GM21825 (cell line): ENCODE results near the gene LIF.
A peak's percentile ranks its signal among the peaks of the same experiment; 100 is the strongest.
"Not testable (repeated sequence)": the region's sequence is repeated elsewhere in the genome, so short reads cannot be mapped to it uniquely, and the experiment has no call there.

Experiments
- ATAC-seq: cut with Tn5 transposase; IDR thresholded peaks from one replicate; pipeline ENCODE4 v1.9.1; 2021; ENCODE audit warnings: mild to moderate bottlenecking, moderate library complexity; ENCODE audit not compliant: unreplicated experiment

Gene LIF

DNA sequence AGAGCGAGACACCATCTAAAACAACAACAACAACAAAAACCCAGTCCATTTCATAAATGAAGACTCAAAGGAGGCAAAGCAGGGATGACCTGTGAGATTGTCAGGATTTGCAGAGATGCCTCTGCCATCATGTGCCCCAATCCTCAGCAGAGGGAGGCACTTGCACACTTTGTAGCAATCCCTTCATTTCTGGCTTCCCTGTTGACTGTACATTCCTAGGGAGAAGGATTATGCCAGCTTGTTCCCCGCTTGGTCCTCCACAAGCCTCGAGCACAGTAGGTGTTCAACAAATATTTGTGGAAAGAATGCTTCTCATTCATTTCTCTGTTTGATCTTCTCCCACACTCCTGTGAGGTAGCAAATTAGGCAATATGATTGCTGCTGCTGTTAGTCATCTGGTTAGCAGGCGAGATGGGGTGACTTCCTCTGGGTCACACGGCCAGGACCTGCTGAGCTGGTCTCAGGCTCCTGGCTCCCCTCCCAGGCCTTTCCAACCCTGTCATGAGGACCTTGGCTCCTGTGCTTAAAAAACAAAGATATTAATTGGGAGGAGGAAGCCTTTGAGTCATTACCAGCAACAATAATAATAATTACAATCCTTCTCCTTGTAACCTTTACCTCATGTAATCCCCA is 34.1 kb downstream of the LIF start:
- ATAC-seq, result no peak

DNA sequence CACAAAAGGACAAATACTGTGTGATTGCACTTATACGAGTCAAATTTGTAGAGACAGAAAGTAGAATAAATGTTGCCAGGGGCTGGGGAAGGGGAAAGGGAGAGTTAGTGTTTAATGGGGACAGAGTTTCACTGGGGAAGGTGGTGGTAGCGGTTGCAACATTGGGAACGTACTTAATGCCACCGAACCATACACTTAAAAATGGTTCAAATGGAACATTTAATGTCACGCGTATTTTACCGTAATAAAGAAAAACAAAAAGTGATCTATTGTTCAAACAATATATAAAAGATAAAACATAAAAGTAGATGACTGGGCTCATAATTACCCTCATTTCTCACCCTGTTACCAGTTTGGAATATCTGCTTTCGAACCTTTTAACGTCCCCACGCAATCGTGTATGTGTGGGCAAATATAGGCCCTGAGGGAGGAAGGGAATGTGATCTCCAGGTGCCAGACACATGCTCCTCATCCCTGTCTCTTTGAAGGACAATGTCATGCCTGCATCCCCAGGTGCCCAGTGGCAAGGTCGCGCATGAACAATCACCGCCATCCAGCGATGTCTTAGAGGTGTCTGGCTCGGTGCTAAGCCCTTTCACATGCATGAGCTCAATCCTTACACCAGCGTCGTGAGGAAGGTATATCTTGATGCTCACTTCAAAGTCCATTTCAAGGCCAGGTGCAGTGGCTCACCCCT is 35.3 kb downstream of the LIF start:
- no peak for ATAC-seq

DNA sequence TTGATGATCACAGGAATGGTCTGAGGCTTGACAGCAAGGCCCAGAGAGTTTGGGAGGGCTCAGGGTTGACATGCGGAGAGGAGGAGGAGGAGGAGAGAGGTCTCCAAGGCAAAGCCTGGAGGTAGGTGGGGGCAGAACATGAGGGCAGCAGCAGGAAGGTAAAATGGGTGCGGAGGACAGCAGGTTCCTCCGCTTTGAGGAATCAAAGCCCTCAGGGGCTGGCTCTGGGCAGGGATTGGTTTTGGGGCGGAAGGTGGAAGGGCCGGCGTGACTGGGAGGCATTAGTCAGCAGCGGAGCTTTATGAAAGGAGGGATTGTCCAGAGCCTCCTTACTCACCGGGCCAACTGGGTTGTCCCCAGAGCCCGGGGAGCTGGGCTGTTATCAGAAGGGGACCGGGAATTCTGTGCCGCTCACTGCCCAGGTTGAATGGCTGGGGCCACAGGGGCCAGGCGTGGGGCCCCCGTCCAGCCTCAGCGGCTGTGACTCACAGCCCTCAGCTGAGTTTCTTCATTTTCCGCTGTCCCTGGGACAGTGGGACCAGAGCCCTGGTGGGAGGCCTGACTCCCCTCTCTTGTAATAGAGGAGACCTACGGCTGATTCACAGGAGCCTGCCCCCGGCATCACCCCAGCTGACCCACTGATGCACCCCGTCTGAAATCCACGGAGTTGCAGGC is 36.2 kb downstream of the LIF start:
- no peak for ATAC-seq

DNA sequence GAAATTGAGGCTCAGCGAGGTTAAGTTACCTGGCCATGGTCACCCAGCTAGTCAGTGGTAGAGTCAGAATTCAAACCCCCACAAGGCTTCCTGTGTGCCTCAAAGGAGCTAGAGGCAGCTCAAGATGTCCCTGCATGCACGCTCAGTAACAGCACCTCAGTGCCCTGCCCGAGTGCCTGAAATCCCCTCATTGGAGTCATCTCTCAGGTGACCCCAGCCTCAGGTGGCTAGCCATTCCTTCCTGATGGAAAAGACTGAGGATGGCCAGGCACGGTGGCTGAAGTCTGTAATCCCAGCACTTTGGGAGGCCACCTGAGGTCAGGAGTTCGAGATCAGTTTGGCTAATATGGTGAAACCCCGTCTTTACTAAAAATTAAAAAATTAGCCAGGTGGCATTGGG is 36.9 kb downstream of the LIF start:
- no peak for ATAC-seq

DNA sequence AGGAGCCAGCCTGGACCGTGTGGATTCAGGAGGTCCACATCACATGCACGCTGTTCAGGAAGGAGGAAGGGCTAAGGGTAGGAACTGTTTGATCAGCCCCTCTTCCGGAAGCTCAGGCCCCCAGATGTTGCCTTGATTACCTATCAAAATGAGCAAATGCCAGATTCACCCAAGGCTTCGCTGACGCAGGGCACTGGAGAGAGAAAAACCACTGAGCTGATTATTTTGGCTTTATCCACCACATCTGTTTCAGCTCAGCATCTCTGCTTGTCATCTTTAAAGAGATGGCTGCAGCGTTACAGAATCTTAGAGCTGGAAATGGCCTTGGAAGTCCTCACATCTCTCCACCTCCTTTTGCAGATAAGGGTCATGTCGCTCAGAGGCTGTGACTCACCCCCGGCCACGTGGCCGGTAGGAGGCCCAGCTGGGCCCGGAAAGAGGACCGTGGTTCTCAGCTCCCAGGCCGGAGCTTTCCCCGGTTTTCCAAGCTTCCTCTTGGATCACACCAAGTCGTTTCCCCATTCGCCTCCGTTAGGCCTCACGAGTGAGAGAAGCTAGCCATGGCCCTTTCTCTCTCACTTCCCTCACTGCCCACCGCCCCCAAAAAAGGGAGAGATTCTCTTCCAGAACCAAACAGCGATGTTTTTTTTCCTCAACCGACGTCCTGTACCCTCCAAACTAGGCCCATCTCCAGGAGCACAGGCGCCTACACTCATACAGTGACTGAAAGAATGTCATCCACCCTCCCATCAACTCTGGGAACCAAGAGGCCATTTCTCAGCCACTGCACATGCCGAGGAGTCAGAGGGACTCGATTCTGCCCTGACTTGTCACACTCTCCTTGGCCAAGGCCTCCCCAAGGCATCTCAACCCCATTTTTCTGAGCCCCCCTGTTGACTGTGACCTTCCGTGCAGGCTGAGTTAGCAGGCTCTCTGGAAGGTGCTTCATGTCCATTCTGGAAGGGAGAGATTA is 37.6 kb downstream of the LIF start:
- ATAC-seq, result no peak

DNA sequence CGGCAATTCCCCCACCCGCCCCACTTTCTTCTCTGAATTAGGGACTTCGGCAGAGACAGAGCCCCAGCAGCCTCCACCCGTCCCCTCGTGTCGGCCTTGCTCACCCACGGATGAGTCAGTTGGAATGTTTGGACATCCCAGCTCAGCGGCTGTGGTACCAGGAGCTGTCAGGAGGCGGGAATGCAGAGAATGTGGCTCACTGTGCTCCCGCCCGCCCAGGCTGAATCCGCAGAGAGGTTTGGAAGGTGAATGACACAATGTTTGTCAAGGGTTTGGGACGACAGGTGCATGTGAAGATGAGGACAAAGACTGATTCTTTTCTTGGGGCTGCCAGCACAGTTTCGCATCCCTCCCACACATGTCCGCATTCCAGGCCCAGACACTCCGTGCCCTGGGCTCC is 39.6 kb downstream of the LIF start:
- ATAC-seq, result no peak

DNA sequence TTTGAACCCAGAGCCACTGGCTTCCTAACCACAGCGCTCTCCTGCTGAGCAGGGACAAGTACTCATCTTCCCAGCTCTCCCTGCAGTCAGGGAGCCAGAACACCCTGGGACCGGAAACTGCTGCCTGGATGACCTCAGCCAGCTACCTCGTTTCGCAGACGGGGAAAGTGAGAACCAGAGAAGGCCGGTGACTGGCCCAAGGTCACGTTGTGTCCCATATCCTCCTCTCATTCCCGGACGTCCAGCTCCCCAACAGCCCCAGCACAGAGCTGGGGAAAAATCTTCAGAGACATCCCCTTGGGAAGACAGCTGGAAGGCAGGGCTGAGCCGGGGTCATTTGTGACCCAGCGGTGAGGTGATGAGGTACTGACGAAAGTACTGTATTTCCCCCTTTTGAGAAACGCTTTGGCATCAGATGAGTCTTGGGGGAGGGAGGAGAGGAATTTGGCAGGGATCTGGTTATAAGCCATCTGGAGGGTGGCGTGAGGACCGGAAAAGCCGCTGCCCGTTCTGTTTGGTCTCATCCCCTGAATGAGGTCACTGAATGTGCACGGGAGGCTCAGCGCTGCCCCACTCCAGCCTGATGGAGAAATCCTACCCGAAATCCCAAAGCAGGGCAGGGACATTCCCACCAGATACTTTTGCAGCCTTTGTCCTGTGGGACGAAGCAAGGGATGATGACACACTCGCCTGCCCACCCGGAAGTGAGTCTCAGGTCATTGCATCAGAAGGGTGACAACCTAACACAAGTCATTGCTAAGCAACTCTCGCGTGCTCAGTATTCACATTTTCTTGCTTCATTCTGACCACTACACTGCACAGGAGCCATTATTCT is 41.1 kb downstream of the LIF start:
- ATAC-seq, result no peak

DNA sequence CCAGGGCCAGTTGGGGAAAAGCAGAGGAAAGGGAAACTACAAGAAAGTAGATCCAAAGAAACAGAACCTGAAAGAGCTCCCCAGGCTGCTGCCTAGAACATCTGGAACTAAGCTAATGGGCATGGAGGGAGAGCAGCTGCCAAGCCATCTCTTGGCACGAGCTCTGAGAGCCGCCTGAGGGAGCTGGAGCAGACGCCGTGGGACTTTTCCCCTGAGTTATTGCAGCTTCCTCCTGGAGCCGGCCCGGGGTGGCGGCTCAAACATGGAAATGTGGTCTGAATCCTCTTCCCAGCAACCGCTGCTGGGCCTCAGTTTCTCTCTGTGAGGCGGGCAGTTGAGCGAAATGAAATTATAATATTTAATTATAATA is 41.8 kb downstream of the LIF start:
- ATAC-seq, result no peak

DNA sequence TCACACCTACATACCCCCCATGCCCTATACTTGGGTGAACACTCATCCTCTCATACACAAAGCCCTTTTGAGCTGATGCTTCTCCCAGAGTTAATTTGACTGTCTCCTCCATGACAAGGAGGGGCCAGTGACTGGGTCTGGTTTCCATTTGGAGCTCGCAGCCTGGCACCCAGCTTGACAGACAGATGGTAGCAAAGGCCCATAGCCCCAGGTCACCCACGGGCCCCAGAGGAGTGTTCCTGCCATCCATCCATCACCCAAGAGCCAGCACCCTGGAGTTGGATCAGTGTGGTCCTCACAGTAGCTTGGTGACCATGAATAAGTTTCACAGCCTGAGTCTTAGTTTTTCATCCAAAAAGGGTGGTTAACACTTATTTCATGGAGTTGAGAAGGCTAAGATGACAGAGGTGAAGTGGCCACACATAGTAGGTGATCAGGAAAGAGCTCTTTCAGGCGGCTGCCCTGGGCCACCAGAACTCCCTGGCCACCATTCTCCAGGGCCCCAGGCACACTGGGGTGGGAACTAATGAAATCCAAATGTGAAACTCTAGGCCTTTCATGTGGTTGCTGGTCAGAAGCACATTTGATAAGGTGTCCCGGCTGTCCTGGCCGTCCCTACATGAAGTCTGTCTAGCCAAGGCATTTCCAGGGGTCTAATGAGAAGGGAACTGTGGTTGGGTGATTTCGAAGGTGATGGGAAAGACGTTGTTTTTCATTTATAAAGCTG is 42.4 kb downstream of the LIF start:
- no peak for ATAC-seq

DNA sequence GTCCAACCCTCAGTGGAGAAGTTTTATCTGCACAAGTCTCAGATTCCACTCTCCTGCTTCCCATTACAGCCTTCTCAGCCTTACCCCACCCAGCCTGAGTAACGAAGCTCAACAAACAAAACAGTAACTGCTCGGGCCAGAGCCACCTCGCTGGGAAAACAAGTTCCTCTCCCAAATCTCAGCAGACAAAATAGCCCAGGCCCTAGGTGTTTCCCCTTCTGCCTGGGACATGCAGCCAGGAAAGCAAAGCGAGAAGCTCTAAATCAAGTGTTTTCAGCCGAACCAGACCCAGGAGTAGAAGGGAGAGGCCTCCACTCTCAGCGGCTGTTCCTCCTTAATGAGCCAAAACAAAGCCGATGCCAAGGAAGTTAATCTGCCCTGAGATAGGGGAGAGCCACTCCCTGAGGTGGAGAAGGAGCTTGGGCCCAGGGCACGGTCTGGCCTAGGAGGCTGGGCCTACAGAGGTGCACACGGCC is 44.0 kb downstream of the LIF start:
- no peak for ATAC-seq

DNA sequence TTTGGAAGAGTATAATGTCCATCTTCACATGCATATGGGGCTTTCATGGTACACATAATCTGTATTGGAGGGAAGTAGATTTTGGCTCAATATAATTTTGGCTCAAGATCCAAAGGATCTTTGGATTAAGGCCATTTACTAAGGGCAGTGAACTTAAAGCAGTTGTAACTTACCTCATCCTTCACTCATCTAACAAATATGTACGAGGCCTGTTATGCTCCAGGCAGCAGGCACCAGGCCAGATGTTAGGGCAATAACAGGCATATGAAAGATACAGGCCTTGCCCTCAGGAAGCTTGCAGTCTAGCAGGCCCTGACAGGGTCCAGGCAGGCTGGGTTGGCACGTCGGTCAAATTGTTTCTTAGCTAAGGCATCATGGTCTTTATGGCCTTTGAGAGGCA is 44.6 kb downstream of the LIF start:
- ATAC-seq, result no peak

DNA sequence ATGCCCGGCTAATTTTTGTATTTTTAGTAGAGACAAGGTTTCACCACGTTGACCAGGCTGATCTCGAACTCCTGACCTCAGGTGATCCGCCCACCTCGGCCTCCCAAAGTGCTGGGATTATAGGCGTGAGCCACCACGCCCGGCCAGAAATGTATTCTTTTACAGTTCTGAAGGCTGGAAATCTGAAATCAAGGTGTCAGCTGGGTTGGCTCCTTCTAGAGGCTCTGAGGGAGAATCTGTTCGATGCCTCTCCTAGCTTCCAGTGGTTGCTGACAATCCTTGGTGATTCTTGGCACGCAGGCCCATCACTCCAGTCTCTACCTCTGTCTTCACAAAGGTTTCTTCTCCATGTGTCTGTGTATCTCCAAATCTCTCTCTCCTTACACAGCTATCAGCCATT is 45.7 kb downstream of the LIF start:
- ATAC-seq, result not testable (repeated sequence)

DNA sequence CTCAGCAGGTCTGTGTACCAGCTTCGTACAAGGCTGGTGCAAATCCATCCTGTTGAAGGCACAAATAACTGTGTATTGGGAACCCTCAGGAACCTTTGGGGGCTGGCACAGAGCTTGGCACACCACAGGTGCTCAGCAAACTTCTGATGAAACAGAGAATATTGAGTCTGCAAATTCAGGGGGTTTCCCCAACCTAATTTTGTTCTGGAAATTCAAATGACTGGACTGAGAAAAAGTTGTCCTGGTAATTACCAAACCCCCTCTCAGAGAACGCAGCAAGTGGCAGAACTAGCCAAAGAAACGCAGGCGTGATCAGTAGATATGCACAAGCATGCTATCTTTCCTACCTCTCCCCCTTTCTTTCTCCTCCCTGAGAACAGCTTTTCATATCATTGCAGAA is 47.6 kb downstream of the LIF start:
- no peak for ATAC-seq

DNA sequence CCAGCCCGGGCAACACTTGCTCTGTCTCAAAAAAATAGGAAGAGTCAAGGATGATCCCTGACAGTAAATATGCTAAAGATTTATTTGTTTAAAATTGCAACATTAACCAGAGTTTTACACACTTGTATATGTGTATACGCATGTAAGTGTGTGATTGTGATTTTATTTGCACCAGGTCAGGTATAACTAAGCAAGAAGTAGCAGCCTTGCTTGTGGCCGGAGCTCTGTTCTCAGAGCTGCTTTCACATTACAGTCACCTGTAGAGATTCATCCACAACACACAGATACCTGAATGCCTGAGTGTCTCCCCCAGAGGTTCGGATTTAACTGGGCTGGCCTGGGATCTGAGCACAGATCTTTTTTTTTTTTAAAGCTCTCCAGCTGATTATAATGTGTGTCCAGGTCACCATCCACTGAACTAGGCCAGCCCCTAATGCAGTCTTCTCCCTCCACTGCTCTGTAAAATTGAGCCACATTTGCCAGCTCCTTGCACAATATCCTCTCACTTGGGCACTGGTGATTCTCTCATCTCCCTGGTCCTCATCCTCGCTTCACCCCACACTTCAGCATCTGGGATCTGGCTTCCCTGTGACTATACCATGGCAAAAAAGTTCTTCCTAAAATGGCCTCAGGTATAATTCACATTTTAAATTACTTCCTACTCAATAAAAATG is 48.3 kb downstream of the LIF start:
- ATAC-seq, result no peak

DNA sequence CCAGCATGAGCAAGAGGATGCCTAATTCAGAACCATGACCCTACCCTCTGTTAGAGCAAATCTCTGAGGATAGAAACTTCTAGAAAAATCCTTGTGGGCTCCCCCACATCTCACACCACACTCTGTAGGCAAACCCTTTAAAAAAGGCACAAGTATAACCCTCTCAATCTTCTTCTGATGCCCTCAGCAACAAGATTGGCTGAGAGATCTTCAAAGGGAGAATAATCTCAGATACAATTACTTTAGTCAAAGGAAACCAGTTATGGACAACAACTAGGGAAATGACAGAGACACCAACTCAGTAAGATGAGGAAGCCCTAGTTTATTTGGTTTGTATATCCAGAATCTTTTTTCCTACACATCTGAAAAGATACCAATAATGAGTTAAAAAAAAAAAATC is 49.2 kb downstream of the LIF start:
- no peak for ATAC-seq

DNA sequence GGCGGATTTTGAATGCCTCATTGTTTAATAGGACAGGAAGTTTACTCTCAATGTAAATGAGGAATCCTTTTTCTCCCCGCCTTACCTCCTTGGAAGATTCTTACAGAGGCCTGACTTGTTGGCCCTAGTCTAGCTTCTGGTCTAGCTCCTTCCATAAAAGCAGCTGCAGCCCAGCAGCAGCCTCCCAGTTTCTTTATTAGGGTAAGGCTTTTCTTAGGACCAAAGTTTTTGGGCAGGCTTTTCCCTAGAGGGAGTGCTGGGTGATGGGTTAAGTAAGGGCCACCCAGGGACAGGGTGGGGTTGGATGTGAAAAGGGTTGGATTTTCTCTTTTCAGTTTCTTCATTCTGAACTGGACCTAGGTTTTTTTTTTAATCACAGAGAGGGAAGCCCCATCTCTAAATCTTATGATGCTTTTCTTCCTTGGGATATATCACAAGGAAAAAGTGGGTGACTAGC is 49.7 kb downstream of the LIF start:
- ATAC-seq, result no peak

DNA sequence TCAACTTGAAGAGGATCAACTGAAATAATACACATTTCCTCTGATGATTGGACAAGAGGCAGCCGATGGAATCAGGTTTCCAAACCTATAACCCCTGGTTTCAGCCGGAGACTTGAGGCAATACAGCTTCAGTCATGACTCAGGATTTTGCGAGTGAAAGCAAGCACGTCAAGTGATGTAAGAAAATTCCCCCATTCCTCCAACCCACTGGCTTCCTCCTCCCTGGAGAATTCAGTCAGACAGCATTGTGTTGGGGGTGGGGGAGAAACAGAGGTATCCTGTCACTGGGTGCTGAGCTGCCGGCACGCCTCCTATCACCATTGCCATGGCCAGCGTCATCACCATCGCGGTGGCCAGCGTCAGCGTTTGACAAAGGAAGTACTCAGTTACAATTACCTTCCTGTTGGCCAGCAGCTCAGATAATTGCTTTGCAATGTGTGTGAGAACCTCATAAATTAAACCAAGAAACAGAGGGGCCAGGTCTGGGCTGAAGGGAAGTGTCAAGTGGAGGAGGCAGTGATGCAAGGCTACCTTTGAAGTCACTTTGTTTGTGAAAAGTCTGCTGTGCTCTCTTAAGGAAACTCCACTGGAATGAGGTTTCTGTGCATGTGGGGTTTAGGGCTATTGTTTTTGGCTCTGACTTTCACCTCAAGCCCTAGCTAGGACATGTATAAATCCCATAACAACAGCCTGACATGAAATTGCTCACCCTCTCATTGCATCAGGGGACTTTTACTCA is 50.2 kb downstream of the LIF start:
- peak; percentile 56 for ATAC-seq
